Neural progenitor cell (in vitro differentiated cells): ENCODE data around the gene STAT3. TPM values are rescaled to one million over a fixed set of nuclear protein-coding genes. Genes with fewer than 3 reads are reported as not detected.
A peak's percentile ranks its signal among the peaks of the same experiment; 100 is the strongest.

Experiments used
- DNase-seq: peaks from one replicate; pipeline ENCODE4 v3.0.0-alpha.2; 2016; ENCODE audit warnings: low spot score
- H2AFZ ChIP-seq: fragments of 200-600 bp; sonication (generic); replicated peaks from 2 replicates; pipeline ENCODE4 v1.6.1; 2016; ENCODE audit warnings: antibody characterized with exemption
- H3F3A ChIP-seq: fragments of 200-600 bp; sonication (generic); 2 replicates; pipeline ENCODE4 v1.6.1; 2016; ENCODE audit warnings: antibody characterized with exemption, low read depth
- H3K27ac ChIP-seq: fragments of 200-600 bp; sonication (generic); 2 replicates; pipeline ENCODE4 v1.5.1; 2016; ENCODE audit warnings: mild to moderate bottlenecking
- H3K27me3 ChIP-seq: fragments of 200-600 bp; sonication (generic); 2 replicates; pipeline ENCODE4 v1.6.1; 2016; ENCODE audit warnings: mild to moderate bottlenecking, moderate library complexity
- H3K36me3 ChIP-seq: fragments of 200-600 bp; sonication (generic); 2 replicates; pipeline ENCODE4 v1.5.1; 2016
- H3K4me1 ChIP-seq: fragments of 200-600 bp; sonication (generic); 2 replicates; pipeline ENCODE4 v1.6.1; 2016; ENCODE audit warnings: mixed run types
- H3K4me2 ChIP-seq: fragments of 200-600 bp; sonication (generic); 2 replicates; pipeline ENCODE4 v1.6.1; 2016
- H3K4me3 ChIP-seq: fragments of 200-600 bp; sonication (generic); 2 replicates; pipeline ENCODE4 v1.5.1; 2016
- H3K79me2 ChIP-seq: fragments of 200-600 bp; sonication (generic); 2 replicates; pipeline ENCODE4 v1.6.1; 2016; ENCODE audit warnings: low read depth
- H3K9ac ChIP-seq: fragments of 200-600 bp; sonication (generic); 2 replicates; pipeline ENCODE4 v1.6.1; 2016
- H3K9me3 ChIP-seq: fragments of 200-600 bp; sonication (generic); 2 replicates; pipeline ENCODE4 v1.5.1; 2016; ENCODE audit warnings: low read depth
- H4K20me1 ChIP-seq: fragments of 200-600 bp; sonication (generic); 2 replicates; pipeline ENCODE4 v1.6.1; 2016; ENCODE audit warnings: low read depth
- H3K27ac Mint-ChIP-seq: 3 replicates; pipeline ENCODE4 v1.8.0; 2021; ENCODE audit warnings: mixed read lengths
- H3K27me3 Mint-ChIP-seq: 2 replicates; pipeline ENCODE4 v1.8.0; 2022; ENCODE audit warnings: low read depth, mild to moderate bottlenecking, inconsistent platforms, moderate library complexity, mixed read lengths; ENCODE audit not compliant: insufficient read depth
- H3K36me3 Mint-ChIP-seq: 3 replicates; pipeline ENCODE4 v1.8.0; 2021; ENCODE audit warnings: mixed read lengths
- H3K4me1 Mint-ChIP-seq: 3 replicates; pipeline ENCODE4 v1.8.0; 2021; ENCODE audit warnings: mixed read lengths
- H3K4me3 Mint-ChIP-seq: 3 replicates; pipeline ENCODE4 v1.8.0; 2021; ENCODE audit warnings: mild to moderate bottlenecking, moderate library complexity, mixed read lengths
- H3K9me3 Mint-ChIP-seq: 3 replicates; pipeline ENCODE4 v1.8.0; 2020; ENCODE audit warnings: mixed read lengths
- EZH2 ChIP-seq: fragments of 200-600 bp; sonication (generic); IDR thresholded peaks from 2 replicates; pipeline ENCODE4 v1.6.1; 2017; ENCODE audit warnings: antibody characterized with exemption, mild to moderate bottlenecking, moderate library complexity
- EZH2phosphoT487 ChIP-seq: fragments of 200-600 bp; sonication (generic); IDR thresholded peaks from 2 replicates; pipeline ENCODE4 v1.6.1; 2017; ENCODE audit warnings: antibody characterized with exemption
- total RNA-seq: library from RNA; depleted of rRNA; stranded (reverse); fragments of >200 nt; gene quantifications from 2 replicates; pipeline ENCODE4 v1.2.3, GENCODE V29; 2015; ENCODE audit warnings: low replicate concordance
- TF ChIP-seq, protein P1 (sequence below): fragments of 200-600 bp; sonication (generic); IDR thresholded peaks from 2 replicates; pipeline ENCODE4 v1.5.1; 2017; ENCODE audit warnings: antibody characterized with exemption, mild to moderate bottlenecking

Gene STAT3
- total RNA-seq, 1 donor from 2014 or later: 54.9 TPM

DNA sequence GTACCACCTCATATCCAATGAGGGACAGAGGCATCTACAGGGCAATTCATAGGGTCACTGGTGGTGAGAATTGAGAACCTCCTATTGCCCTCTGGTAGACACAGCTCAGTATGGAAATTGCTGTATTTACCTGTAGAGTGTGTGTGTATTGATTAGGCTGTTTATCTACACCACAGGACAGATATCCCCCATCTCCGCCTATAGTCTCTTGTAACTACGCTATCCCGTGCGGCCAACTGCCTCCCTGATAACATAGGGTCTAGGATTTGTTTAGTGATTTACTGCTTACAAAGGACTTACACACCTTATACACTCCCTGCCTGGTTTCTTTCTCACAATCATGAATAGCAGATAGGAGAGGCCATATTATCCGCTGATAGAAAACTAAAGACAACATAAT is 1.7 kb upstream of the STAT3 start:
- H3K27me3 ChIP-seq: no peaks in the 10 kb centered on the region
- H3K4me2 ChIP-seq: no peak overlapping the region
- Mint-ChIP-seq H3K27ac (no peak overlapping the region), H3K9me3 (no peaks in the 10 kb centered on the region), H3K4me1 (peaks cover 19% of the 10 kb centered on the region), H3K36me3 (peaks cover 1% of the 10 kb centered on the region), H3K27me3 (peaks cover 5% of the 10 kb centered on the region), H3K4me3 (no peak overlapping the region)
- no peak overlapping the region for H3K4me3 ChIP-seq
- H3F3A ChIP-seq: peaks cover 10% of the 10 kb centered on the region
- peak overlapping the region; percentile 11 for H2AFZ ChIP-seq
- no peaks in the 10 kb centered on the region for H3K9me3 ChIP-seq
- no peak for DNase-seq
- H3K9ac ChIP-seq: no peak overlapping the region
- peaks cover 30% of the 10 kb centered on the region for H3K79me2 ChIP-seq
- no peaks in the 10 kb centered on the region for H3K36me3 ChIP-seq
- H3K27ac ChIP-seq: no peak overlapping the region
- peaks cover 11% of the 10 kb centered on the region for H3K4me1 ChIP-seq
- TF ChIP-seq EZH2 (no peak), EZH2phosphoT487 (no peak)
- TF ChIP-seq, protein P1, sequence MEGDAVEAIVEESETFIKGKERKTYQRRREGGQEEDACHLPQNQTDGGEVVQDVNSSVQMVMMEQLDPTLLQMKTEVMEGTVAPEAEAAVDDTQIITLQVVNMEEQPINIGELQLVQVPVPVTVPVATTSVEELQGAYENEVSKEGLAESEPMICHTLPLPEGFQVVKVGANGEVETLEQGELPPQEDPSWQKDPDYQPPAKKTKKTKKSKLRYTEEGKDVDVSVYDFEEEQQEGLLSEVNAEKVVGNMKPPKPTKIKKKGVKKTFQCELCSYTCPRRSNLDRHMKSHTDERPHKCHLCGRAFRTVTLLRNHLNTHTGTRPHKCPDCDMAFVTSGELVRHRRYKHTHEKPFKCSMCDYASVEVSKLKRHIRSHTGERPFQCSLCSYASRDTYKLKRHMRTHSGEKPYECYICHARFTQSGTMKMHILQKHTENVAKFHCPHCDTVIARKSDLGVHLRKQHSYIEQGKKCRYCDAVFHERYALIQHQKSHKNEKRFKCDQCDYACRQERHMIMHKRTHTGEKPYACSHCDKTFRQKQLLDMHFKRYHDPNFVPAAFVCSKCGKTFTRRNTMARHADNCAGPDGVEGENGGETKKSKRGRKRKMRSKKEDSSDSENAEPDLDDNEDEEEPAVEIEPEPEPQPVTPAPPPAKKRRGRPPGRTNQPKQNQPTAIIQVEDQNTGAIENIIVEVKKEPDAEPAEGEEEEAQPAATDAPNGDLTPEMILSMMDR: no peak
- H4K20me1 ChIP-seq: peaks cover 15% of the 10 kb centered on the region

GRCh38 chr17:42389135-42389417 is 834 bp upstream of the STAT3 start:
- Histone ChIP-seq H3K9me3 (no peaks in the 10 kb centered on the region), H4K20me1 (peaks cover 15% of the 10 kb centered on the region), H2AFZ (peak overlapping the region; percentile 64), H3K4me3 (peak overlapping the region; percentile 37), H3K9ac (no peak overlapping the region), H3K4me2 (peak overlapping the region; percentile 69), H3K36me3 (no peaks in the 10 kb centered on the region), H3K79me2 (peaks cover 38% of the 10 kb centered on the region), H3F3A (peaks cover 10% of the 10 kb centered on the region), H3K27ac (no peak overlapping the region), H3K4me1 (peaks cover 11% of the 10 kb centered on the region), H3K27me3 (no peaks in the 10 kb centered on the region)
- Mint-ChIP-seq H3K4me1 (peaks cover 19% of the 10 kb centered on the region), H3K27ac (peak overlapping the region; percentile 93), H3K36me3 (peaks cover 4% of the 10 kb centered on the region), H3K27me3 (peaks cover 5% of the 10 kb centered on the region), H3K4me3 (peak overlapping the region; percentile 96), H3K9me3 (no peaks in the 10 kb centered on the region)
- TF ChIP-seq EZH2phosphoT487 (no peak), EZH2 (no peak)
- TF ChIP-seq, protein P1: no peak
- DNase-seq: no peak

GRCh38 chr17:42387661-42388380 is 421 bp downstream of the STAT3 start:
- H3K27ac ChIP-seq: peak overlapping the region; percentile 89
- H3K36me3 Mint-ChIP-seq: peaks cover 4% of the 10 kb centered on the region
- no peaks in the 10 kb centered on the region for H3K36me3 ChIP-seq
- peaks cover 50% of the 10 kb centered on the region for H3K79me2 ChIP-seq
- H3K27me3 Mint-ChIP-seq: peaks cover 5% of the 10 kb centered on the region
- H3K27me3 ChIP-seq: no peaks in the 10 kb centered on the region
- peak overlapping the region; percentile 59 for H2AFZ ChIP-seq
- peaks cover 15% of the 10 kb centered on the region for H4K20me1 ChIP-seq
- H3K9ac ChIP-seq: peak overlapping the region; percentile 87
- H3K4me1 ChIP-seq: peaks cover 11% of the 10 kb centered on the region
- TF ChIP-seq EZH2phosphoT487 (no peak), EZH2 (no peak)
- TF ChIP-seq, protein P1: no peak
- H3K4me3 ChIP-seq: peak overlapping the region; percentile 84
- no peaks in the 10 kb centered on the region for H3K9me3 Mint-ChIP-seq
- no peak overlapping the region for H3K27ac Mint-ChIP-seq
- peaks cover 11% of the 10 kb centered on the region for H3F3A ChIP-seq
- peak; percentile 68 for DNase-seq
- no peaks in the 10 kb centered on the region for H3K9me3 ChIP-seq
- H3K4me3 Mint-ChIP-seq: peak overlapping the region; percentile 96
- H3K4me2 ChIP-seq: peak overlapping the region; percentile 80
- peaks cover 19% of the 10 kb centered on the region for H3K4me1 Mint-ChIP-seq
